ENCODE measurements around the gene MYL2.

DNA sequence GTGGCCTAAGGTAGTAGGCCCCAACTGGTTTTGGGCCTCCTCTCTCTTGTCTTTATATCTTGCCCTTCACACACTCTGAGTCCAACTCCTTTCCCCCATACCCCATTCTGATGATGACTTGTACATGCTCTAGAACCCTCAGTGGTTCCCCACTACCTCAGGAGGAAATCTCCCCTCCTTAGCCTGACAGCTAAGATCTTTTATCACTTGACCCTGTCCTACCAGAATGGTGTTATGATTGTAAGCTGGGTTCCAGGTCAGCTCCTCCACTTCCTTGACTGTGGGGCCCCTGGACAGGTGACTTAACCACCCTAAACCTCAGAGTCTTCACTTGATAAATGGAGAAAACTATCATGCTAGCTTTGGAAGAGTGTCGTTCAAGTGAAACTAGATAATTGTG lies 9.4 kb upstream of the MYL2 start:
- no peak for TF ChIP-seq EZH2 (IDR thresholded peaks at IDR 0.05; ENCODE audit: insufficient read depth, poor library complexity, severe bottlenecking)
- TF ChIP-seq EZH2phosphoT487 (IDR thresholded peaks at IDR 0.05; ENCODE audit: insufficient read depth, low read depth), result no peak
